ENCODE measurements around the gene TNNT1.

Gene TNNT1

DNA sequence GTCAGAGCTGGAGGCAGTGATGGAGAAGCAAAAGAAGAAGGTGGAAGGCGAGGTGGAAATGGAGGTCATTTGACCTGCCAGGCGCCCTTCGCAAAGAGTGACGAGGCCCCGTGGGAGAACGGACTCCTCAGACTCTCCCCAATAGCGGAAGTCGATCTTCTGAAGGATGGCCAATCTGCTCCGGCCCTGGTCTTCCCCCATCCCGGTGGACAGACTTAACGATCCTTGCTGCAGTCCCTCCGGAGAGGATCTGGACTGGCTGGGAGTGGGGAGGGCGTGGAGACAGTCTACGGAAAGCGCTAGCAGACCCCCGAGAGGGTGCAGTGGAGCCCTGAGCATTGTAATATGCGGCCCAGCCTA is 61.5 kb downstream of the TNNT1 start:
- TF ChIP-seq GATA3 (IDR thresholded peaks at IDR 0.05; ENCODE audit: low read depth, low read length) (no peak), GATA2 (IDR thresholded peaks at IDR 0.05; ENCODE audit: low read depth, low read length) (no peak)

DNA sequence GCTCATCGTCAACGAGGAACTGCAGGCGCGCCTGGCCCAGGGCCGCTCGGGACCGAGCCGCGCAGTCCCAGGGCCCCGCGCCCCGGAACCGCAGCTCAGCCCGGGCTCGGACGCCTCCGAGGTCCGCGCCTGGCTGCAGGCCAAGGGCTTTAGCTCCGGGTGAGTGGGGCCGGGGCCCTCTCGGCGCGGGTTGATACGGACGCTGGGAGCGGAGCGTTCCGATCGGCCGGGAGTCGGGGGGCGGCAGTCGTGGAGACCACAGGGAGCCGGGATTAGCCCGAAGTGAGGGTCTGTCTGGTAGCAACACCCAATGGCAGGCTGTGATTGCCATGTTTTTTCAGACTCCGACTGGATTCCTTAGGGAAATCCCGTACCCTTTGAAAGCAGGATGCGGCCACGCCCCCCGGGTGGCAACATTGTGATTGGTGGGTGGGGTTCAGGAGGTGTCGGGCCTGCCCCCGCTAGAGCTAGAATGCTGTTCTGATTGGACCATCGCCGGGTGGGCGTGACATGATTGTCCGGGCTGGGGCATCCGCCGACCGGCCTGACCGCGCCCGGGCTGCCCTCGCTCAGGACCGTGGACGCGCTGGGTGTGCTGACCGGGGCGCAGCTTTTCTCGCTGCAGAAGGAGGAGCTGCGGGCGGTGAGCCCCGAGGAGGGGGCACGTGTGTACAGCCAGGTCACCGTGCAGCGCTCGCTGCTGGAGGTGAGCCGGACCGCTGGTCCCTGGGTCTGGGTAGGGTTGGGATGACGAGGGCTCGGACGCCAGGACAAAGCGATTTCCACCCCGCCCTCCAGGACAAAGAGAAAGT is 62.1 kb downstream of the TNNT1 start:
- no peak for TF ChIP-seq GATA2 (IDR thresholded peaks at IDR 0.05; ENCODE audit: low read depth, low read length)
- TF ChIP-seq GATA3 (IDR thresholded peaks at IDR 0.05; ENCODE audit: low read depth, low read length), result no peak

DNA sequence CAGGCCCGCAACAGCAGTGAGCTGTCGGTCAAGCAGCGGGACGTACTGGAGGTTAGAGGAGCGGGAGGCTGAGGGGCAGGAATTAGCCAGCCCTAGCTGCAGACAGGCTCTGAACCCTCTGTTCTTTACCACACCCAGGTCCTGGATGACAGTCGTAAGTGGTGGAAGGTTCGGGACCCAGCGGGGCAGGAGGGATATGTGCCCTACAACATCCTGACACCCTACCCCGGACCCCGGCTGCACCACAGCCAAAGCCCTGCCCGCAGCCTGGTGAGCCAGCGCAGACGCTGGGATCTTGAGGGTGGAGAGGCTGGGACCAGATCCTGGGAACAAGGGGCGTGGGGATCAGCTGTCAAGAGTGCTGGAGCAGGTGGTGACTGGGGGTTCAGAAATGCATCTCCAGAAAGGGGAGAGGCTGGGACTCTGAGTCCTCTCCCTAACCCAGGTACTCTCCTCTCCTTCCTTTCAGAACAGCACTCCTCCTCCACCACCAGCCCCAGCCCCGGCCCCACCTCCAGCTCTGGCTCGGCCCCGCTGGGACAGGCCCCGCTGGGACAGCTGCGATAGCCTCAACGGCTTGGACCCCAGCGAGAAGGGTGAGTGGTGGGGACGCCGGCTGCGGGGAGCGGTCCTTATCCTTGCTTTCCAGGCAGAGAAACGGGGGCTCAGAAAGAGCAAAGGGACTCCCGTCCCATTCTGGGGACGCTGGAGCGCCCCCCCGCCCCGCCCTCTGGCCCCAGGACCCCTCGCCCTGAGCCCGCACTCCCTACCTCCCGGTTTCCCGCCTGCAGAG is 62.9 kb downstream of the TNNT1 start:
- TF ChIP-seq GATA2 (IDR thresholded peaks at IDR 0.05; ENCODE audit: low read depth, low read length) (no peak), GATA3 (IDR thresholded peaks at IDR 0.05; ENCODE audit: low read depth, low read length) (no peak)

DNA sequence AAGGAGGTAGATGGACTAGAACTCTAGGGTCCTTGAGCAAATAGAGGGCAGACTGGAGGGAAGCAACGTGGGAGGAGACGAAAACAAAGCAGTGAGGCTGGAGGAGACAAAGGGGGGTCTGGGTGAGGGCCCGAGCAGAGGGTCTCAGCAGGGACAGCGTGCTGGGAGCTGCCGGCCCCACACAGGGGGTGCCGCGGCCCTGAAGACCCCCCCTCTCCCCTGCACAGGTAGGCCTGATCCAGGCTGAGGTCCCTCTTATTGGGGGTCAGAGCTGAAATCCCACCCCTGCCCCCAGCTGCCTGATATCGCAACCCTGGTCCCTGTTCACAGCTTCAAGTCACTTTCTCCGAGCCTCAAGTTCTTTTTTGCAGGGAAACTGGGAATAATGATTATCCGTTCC is 64.6 kb downstream of the TNNT1 start:
- no peak for TF ChIP-seq GATA3 (IDR thresholded peaks at IDR 0.05; ENCODE audit: low read depth, low read length)
- no peak for TF ChIP-seq GATA2 (IDR thresholded peaks at IDR 0.05; ENCODE audit: low read depth, low read length)

- TF ChIP-seq GATA2 (IDR thresholded peaks at IDR 0.05; ENCODE audit: low read depth, low read length) (no peak), GATA3 (IDR thresholded peaks at IDR 0.05; ENCODE audit: low read depth, low read length) (no peak)
Measured at GRCh38 chr19:55083004-55083850, 65.8 kb downstream of the TNNT1 start.
